ENCODE data around the gene TICRR.

The TICRR gene

DNA sequence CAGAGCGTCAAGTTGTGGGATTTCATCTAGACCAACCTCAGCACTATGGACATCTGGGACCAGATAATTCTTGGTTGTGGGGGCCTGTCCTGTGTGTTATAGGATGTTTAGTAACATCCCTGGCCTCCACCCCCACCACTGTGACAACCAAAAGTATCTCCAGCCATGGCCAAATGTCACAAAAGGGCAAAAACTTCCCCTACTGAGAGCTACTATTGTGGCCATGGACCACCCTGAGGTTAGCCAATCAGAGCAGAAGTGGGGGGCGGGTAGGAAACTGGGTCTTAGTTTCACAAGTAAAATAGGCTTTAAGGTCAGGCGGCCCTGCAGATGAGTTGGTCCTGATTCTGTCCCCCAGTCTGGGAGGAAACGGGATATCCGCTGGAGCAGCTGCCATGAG is 54.6 kb downstream of the TICRR start:
- no peak for DNase-seq

DNA sequence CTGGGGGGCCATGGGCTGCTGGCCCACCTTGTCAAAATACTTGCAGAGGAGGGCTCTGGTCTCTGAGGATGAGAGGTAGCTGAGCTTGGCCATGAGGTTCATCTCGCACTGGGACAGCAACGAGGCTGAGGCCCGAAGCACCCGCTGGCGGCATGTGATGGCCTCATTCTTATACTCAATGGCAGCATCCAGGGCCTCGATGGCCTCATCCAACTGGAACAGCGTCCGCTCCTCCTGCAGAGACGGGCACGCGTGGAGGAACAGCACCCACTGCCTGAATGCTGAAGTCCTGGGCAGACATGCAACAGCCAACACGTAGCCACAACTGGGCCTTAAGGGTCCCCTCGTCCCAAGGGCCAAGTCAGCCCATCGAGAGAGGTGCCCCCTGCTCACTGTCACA is 55.0 kb downstream of the TICRR start:
- no peak for DNase-seq

DNA sequence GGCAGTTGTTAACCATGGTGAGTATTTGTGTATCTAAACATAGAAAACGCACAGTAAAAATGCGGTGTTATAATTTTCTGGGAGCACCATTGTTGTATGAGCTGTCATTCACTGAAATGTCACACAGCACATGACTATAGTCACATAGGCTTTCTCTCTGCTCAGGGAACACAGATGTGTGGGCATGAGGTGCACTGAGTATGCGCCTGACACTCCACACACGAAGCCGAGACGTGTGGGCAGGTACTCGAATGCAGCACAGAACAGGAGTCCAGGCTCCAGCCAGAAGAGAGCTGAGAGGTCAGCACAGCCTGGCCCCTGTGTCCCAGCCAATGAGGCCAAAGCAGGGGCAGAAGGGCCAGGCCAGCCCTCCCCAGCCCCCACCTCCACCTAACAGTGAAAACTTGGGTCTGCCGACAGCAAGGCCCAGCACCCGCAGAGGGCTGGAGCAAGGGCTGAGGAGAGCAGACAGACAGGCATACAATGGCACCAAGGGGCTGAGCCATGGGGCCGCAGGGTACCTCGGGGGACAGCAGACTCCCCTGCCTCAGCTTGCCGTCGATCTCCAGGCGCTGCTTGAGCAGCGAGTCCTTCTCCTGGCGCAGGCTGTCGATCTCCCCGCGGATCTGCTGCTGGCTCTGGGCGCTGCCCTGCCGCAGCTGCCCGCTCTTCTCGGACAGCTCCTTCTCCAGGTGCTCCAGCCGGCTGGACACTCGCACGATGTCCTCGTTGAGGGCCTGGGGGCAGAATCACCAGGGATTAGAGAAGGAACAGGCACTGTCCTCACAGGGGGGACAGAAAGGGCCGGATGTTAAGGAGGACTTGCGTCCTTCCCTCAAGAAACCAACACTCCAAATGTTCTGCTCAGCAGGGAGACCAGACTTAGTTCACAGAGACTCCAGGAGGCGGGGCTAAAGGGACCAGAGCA is 56.0 kb downstream of the TICRR start:
- no peak for DNase-seq

DNA sequence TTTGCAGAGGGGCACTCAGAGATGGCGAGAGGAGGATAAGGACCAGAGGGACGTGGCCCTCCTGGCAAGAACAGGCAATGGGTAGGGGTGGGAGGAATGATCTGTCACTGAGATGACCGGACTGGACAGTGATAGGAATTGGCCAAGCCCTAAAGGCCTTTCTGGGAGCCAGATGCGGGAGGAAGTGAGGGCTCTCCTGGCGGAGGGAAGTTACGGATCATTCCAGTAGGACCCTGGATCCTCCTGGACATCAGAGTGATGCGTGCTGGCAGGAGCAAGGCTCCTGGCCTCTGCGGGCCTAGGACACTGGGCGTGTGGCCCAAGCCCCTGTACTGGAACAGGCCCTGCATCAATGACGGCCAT is 56.6 kb downstream of the TICRR start:
- no peak for DNase-seq

DNA sequence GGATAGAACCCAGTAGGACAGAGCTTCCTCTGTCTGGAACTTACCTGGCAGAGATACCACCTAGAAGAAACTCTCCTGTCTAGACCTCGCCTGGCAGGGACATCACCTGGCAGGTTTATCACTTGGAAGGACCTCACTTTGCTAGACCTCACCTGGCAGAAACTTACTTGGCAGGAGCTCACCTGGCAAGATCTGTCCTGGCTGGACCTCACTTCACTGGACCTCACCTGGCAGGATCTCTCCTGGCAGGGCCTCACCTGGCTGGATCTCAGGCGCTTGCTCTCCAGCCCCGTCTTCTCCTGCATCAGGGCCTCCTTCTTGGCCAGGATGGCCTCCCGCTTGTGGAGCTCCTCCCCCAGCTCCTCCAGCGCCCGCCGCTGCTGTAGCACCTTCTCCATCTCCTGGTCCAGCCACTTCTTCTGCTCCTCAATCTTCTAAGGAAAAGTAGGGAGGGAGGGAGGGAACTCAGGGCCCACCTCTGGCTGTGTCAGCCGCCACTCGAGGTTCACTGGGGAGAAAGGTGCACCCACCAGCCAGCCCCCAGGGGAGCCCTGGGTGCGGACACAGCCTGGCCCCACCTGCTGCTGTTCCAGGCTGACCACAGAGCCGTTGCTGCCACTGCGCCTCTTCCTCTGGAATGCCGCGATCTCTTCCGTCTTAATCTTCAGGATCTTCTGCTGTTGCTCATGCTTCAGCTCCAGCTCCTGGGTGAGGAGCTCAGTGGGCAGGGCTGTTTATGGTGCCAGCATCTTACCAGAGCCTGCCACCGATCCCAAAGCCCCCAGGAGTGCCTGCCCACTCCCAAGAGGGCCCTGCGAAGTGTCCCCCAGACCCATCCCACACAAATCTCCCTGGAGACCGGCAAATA is 57.5 kb downstream of the TICRR start:
- no peak for DNase-seq

DNA sequence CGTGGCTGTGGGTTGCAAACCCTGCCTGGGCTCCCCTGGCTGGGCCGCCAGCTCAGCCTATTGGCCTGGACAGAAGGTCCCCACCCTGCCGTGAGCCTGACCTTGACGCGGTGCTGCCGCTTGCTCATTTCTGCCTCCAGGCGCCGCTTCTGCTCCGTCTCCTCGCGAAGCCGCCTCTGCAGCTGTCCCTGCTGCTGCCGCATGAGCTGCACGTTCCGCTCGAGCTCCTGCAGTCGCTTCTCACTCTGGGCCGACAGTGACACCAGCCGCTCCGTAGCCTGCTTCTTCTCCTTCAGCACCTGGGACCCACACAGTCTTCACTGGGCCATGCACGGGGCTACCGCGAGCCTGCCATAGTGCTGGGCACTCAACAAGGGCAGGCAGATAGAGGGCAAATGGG is 58.3 kb downstream of the TICRR start:
- no peak for DNase-seq

DNA sequence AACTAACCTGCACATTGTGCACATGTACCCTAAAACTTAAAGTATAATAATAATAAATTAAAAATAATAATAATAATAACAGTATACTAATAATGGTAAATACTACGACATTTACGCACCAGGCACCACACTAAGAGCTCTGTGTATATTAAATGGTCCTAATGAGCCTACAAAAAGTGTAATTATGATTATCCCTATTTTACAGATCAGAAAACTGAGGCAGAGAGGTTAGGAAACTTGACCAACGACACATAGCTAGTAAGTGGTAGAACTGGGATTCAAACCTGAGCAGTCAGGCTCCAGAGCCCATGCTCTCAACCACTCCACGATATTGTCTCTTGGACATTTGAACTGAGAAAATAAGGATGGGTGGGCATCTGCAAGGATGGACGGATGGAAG is 65.0 kb downstream of the TICRR start:
- no peak for DNase-seq

DNA sequence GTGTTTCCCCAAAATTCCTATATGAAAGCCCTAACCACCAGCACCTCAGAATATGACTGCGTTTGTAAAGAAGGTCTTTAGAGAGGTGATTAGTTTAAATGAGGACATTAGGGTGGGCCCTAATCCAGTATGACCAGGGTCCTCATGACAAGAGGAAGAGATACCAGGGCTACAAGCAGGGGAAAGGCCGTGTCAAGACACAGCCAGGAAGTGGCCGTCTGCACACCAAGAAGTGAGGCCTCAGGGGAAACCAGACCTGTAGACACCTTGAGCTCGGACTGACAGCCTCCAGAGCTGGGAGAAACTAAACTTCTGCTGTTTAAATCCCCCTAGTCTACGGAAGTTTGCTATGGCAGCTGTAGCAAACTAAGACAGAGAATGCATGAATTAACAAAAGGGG is 65.8 kb downstream of the TICRR start:
- DNase-seq = no peak

DNA sequence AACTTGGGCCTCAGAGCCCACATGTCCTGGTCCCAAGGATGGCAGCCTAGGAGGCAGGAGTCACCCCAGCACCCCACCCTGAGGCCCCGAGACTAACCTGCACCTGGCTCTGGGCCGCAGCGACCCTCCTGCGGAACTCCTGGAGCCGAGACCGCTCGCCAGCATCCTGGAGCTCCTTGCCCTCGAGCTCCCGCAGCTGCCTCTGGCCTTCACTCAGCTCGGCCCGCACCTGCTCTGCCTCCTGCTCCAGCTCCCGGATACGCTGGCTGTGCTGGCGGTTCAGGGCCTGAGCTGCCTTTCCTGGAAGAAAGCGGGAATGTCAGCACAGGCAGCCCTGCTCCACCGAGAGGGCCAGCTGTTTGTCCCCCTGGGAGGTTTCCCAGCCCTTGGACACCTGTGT is 66.8 kb downstream of the TICRR start:
- no peak for DNase-seq

DNA sequence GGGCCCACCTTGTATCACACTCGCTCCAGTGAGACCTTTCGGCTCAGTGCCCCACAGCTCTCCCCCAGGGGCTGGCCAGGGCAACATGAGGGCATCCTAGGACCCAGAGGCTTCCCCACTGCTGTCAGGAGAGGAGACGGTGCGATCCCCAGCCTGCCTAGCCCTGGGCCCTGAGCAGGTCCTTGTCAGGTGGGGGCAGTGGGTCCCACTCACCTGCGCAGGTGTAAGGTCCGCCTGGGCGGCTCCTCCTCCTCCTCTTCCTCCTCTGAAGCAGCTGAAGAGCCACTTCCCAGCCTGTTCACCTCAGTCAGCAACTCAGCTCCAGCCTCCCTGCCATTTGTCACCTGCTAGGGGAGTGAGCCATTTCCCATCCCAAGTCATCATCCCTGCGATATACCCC is 70.4 kb downstream of the TICRR start:
- DNase-seq = no peak

DNA sequence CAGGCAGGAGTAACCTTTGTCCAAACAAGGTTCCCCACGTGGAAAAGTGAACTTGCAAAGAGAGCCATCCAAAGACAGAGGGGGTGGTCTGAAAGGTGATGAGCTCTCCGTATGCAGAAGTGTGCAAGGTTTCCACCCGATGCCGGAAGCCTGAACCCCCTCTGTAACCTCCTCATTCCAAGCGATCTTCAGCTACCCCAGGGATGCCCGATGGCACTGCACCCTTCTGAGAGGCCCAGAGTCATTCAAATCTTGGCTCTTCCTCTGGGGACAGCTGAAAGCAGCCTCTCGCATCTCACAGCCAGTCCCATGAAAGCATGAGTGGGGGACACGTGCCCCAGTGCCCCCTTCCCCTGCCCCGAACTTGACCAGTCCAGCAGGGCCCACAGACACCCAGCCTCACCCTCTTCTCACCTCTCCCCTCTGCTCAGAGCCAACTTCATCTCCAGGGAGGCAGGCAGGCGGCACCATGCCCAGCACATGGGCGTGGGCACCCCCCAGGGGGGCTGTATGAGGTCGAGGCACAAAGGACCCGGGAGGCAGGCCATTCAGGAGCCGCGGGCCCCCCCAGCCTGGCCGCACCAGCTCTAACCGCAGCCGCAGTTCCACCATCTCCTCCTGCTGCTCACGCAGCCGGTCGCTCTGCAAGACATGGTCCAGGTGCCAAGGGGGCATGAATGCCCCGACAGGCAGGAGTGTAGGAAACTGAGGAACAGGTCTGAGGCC is 71.3 kb downstream of the TICRR start:
- DNase-seq = no peak

DNA sequence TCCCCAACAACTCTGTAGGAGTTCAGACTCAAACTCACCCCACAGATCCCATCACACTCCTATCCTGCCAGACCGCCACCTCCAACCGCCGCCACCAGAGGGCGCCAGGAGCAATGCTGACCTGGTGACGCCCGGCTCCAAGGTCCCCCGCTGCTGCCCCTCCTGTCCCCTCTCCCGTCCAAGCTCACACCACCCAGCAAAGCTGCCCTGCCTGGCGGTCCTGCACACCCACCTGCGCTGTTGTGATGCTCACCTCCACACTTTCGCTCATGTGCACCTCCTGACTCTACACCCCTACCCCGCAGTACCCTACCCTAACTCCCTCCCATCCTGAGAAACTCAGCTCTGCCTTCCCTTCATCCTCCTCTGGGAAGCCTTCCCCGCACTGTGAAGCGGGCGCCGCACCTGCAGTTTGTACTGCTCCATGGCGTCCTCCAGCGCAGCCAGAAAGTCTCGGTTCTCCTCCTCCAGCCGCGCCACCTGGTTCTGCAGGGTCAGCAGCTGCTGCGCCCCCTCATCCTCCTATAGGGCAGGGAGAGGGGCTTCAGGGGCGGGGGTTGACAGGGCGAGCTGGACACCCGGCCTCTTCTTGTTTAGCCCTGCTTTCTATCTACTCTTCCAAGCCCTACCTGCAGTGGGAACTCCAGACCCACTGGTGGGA is 72.1 kb downstream of the TICRR start:
- DNase-seq = no peak

DNA sequence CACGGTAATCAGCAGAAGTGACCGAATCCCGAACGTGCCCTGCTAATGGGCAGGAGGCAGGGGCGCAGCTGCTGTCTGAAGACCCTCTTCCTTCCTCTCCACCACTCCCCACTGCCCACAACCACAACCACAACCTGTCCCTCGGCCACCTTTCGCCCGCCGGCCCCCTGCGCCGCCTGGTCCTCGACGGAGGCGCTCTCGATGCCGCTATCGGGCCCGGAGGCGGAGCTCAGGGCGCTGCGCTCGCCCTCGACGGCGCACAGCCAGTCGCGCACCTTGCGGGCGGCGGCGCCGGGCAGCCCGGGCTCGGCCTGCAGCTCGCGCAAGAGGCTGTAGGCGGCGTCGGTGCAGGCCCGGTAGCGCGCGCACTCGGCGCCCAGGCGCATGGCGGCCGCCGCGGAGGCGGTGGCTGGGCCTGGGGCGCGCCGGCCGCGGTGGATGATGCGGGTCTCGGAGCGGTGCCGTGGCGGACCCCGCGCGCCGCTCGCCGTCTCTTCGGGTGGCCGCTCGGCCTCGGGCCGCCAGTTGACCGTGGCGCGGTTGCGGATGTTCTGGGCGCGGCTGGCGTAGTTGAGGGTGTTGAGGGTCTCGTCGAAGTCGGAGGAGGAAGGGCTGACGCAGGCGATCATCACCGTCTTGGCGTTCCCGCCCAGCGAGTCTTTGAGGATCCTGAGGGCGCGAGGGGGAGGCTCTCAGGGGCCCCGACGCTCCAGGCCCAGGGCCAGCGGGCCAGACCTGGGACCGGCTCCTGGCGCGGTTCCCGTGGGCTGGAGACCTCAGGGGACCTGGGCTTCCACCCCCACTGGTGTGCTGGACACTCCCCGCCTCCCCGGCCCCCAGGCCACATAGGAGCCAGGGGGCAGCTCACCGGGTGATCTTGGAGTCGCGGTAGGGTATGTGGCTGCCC is 73.1 kb downstream of the TICRR start:
- no peak for DNase-seq

DNA sequence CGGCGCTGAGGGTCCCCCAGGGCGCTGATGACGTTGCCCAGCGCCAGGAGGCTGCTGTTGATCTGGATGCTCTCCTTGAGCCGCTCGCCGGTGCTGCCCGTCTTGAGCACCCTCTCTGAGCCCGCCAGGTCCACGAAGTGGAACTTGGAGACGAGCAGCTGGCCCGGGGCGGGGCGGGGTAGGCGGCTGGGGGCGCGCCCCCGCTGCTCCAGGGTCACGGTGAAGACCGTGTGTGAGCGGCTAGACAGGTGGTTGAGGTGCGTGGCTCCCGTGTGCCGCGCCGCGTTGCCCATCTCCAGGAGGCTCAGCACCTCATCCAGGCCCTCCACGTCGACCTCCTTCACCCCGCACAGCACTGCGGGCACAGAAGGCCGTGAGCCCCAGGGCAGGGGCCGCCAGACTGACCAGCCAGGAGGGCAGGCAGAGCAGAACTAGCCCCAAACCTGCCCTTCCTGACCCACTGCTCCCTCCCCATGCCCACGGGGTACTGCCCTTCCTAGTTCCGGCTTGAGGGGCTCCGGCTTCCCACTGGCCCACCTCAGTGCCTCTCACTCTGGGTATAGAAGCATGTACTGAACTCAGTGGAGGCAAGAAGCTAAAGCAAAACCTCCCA is 73.8 kb downstream of the TICRR start:
- DNase-seq = no peak

DNA sequence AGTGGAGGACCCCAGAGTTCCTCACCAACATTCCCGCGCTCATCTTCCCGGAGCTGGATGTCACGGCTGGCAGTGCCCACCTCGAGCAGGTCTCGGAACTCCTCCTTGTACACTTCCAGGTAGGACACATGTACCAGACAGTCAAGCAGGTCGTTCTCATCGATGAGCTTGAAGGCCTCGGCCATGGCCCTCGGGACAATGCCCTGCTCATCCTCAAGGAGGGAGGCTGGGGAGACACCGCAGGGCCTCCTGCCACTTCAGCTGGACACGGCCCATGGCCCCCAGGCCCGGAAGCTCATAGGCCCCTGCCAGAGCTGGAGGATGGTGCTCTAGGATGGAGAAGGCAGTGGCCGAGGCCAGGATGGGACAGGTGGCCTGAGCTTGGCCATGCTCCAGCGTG is 74.4 kb downstream of the TICRR start:
- DNase-seq = no peak

DNA sequence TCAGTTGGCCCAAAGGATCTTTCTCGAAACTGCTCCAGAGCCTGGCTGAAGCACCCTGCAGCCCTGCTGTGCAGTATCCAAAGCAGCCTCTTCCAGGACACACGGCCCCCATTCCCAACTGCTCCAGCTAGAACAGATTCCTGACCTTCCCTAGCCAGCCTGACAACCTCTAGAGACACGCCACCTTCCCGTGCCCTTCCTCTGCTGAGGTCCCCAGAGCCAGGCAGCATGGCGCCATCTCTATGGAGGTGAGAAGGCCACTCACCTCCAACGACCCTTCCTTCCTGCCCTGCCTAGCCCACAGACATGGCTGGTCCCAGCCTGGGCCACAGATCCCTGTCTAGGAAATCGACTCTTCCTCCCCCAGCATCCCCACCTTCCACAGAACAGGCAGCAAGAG is 76.9 kb downstream of the TICRR start:
- no peak for DNase-seq

DNA sequence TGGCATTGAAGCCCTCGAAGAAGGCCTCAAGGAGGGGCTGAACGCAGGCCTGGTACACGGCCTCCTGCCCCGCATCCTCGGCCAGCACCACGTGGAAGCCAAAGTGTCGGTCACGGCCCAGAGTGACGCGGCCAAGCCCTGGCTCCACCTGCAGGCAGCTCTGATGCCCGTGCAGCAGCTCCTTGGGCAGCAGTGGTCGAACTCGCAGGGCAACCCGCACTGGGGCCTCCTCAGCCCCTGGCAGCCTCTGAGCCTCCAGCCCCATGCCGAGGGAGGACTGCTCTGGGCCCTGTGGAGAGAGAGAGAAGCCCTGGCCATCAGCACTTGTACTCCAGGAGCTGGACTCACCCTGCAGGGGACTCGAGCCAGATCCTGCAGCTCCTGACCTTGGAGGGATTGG is 77.4 kb downstream of the TICRR start:
- no peak for DNase-seq

DNA sequence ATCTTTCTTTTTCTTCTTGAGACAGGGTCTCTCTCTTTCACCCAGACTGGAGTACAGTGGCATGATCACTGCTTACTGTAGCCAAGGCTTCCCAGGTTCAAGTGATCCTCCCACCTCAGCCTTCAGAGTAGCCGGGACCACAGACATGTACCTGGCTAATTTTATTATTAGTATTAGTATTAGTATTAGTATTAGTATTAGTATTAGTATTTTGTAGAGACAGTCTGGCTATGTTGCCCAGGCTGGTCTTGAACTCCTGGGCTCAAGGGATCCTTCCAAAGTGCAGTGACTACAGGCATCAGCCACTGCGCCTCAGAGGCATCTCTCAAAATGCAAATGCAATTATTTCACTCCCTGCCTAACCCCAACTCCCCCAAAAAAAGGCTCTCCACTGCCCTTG is 78.3 kb downstream of the TICRR start:
- DNase-seq = no peak

DNA sequence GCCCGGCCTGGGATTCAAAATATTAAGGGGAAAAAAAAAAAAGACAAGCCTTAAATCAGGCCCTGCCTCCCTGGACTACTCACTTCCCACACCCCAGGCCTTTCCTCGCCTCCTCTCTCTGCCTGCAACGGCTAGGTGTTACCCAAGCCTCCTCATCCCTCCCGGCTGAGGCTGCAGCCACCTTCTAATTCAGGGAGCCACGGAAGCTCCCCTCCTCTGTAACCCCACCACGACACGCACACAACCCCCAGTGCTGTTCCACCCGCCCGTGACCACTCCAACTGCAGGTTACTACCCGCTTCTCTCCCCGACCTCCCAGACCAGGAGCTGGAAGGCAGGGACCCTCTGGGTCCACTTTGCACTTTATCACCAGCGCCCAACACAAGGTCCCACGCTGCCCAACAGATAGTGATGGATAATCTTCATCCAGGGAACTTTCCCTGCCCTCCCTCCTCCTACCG is 79.1 kb downstream of the TICRR start:
- no peak for DNase-seq

DNA sequence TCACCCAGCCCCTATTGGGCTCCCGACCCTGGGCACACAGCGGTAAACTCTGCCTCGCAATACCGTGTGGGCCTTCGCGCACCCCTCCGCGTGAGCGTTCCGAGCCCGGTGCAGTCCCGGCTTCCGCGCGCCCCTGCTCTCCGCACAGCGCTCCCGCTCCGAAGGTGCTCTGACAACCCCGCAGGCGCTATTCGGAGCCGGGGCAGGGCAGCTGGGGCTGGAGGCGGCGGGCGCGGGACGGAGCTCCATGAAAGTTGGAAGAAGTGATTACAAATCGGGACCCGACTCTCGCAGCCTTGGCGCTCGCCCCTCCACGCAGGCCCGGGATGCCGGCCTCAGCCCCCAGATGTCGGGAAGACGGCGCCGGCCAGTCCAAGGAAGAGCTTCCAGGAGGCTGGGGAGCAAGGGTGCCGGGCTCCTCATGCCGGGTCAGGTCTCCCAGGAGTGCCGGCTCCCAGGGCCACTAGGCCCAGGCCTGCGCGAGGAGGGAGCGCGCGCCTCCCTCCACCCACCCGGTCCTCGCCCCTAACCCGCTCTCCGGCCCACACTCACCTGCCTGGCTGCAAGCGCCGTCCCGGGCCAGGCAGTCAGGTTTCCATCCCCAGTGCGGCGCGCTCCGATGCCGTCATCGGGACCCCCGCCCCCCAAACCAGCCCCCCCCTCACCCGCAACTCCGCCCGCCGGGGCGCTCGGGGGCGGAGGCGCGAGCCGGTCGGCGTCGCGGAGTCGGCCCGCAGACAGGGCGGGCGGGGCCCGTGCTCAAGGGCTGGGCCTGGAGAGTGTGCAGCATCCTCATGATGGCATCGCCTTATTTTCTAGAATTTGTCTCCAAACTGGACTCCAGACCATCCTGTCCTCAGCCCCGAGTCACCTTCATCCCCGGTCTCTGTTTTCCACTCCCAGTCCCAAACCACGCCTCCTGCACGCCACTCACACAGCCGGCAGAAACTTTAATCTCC is 79.9 kb downstream of the TICRR start, which contains the start of gene KIF7:
KIF7 (minus strand) TSS at position 621 of the 959 bp plus-strand sequence. CDS start 2,537 bp downstream, outside the sequence.
- DNase-seq = no peak
